HG02610 (cell line): ENCODE measurements around the gene LSS.
"Not testable (repeated sequence)": the region's sequence is repeated elsewhere in the genome, so short reads cannot be mapped to it uniquely, and the experiment has no call there.

Experiments
- ATAC-seq: cut with Tn5 transposase; IDR thresholded peaks from one replicate; pipeline ENCODE4 v1.9.1; 2021; ENCODE audit warnings: mild to moderate bottlenecking, moderate library complexity; ENCODE audit not compliant: unreplicated experiment

Gene LSS

GRCh38 chr21:46171996-46172862 lies 56.3 kb downstream of the LSS start:
- ATAC-seq = no peak

GRCh38 chr21:46171585-46171984 lies 57.0 kb downstream of the LSS start:
- ATAC-seq = no peak

- not testable (repeated sequence) for ATAC-seq
Measured at GRCh38 chr21:46170436-46171193, 58.0 kb downstream of the LSS start.

- no peak for ATAC-seq
Measured at GRCh38 chr21:46168659-46169386, 59.8 kb downstream of the LSS start.

- ATAC-seq = no peak
Measured at GRCh38 chr21:46168238-46168637, 60.3 kb downstream of the LSS start.

GRCh38 chr21:46165098-46165497 lies 63.5 kb downstream of the LSS start:
- ATAC-seq = no peak

- no peak for ATAC-seq
Measured at GRCh38 chr21:46163380-46163779, 65.2 kb downstream of the LSS start.

GRCh38 chr21:46161633-46162592 lies 66.7 kb downstream of the LSS start:
- no peak for ATAC-seq

GRCh38 chr21:46160907-46161632 lies 67.5 kb downstream of the LSS start:
- ATAC-seq = no peak

- ATAC-seq = no peak
Measured at GRCh38 chr21:46160657-46160906, 68.0 kb downstream of the LSS start.

GRCh38 chr21:46159841-46160656 lies 68.5 kb downstream of the LSS start:
- no peak for ATAC-seq

- ATAC-seq = no peak
Measured at GRCh38 chr21:46159390-46159789, 69.2 kb downstream of the LSS start.

- ATAC-seq = no peak
Measured at GRCh38 chr21:46158666-46159300, 69.8 kb downstream of the LSS start.

GRCh38 chr21:46157987-46158451 lies 70.6 kb downstream of the LSS start:
- ATAC-seq = no peak

- no peak for ATAC-seq
Measured at GRCh38 chr21:46157396-46157986, 71.1 kb downstream of the LSS start.

- ATAC-seq = no peak
Measured at GRCh38 chr21:46156678-46157077, 71.9 kb downstream of the LSS start.

GRCh38 chr21:46156378-46156645 lies 72.3 kb downstream of the LSS start:
- no peak for ATAC-seq
